GM06990 (cell line): ENCODE data around the gene HORMAD2.

Experiments used
- DNase-seq: peaks from one replicate; pipeline ENCODE4 v3.0.0-alpha.2; 2011; ENCODE audit not compliant: insufficient read length; ENCODE audit errors: extremely low read depth
- H3K27me3 ChIP-seq: replicated peaks from 2 replicates; pipeline ENCODE4 v1.6.0; 2011; ENCODE audit warnings: low read length; ENCODE audit not compliant: control insufficient read depth, insufficient read depth
- H3K36me3 ChIP-seq: 2 replicates; pipeline ENCODE4 v1.5.1; 2011; ENCODE audit warnings: low read length; ENCODE audit not compliant: control insufficient read depth, insufficient read depth
- H3K4me3 ChIP-seq: replicated peaks from 2 replicates; pipeline ENCODE4 v1.5.1; 2011; ENCODE audit warnings: low read depth, mild to moderate bottlenecking, control low read depth, low read length
- CTCF ChIP-seq: IDR thresholded peaks from 2 replicates; pipeline ENCODE4 v1.5.1; 2011; ENCODE audit warnings: low read length, control low read depth, mild to moderate bottlenecking, inconsistent platforms; ENCODE audit not compliant: insufficient read depth, poor library complexity, severe bottlenecking

HORMAD2 gene

GRCh38 chr22:30183271-30183670 is 103.0 kb downstream of the HORMAD2 start:
- no peak for DNase-seq
- H3K4me3 ChIP-seq, result no peak overlapping the region
- no peaks in the 10 kb centered on the region for H3K36me3 ChIP-seq
- H3K27me3 ChIP-seq, result no peaks in the 10 kb centered on the region
- TF ChIP-seq CTCF, result no peak

- H3K36me3 ChIP-seq, result no peaks in the 10 kb centered on the region
- no peak for DNase-seq
- no peaks in the 10 kb centered on the region for H3K27me3 ChIP-seq
- TF ChIP-seq CTCF, result no peak
- no peak overlapping the region for H3K4me3 ChIP-seq
These were observed 103.6 kb downstream of the HORMAD2 start for GRCh38 chr22:30183861-30184278.

- no peaks in the 10 kb centered on the region for H3K36me3 ChIP-seq
- TF ChIP-seq CTCF, result no peak
- no peaks in the 10 kb centered on the region for H3K27me3 ChIP-seq
- DNase-seq, result no peak
- H3K4me3 ChIP-seq, result no peak overlapping the region
These were observed 104.9 kb downstream of the HORMAD2 start for GRCh38 chr22:30185129-30185528.

GRCh38 chr22:30185549-30185948 is 105.3 kb downstream of the HORMAD2 start:
- Histone ChIP-seq H3K4me3 (no peak overlapping the region), H3K36me3 (no peaks in the 10 kb centered on the region), H3K27me3 (no peaks in the 10 kb centered on the region)
- TF ChIP-seq CTCF, result no peak
- no peak for DNase-seq

- H3K36me3 ChIP-seq, result no peaks in the 10 kb centered on the region
- TF ChIP-seq CTCF, result no peak
- H3K4me3 ChIP-seq, result no peak overlapping the region
- DNase-seq, result no peak
- no peaks in the 10 kb centered on the region for H3K27me3 ChIP-seq
These were observed 105.8 kb downstream of the HORMAD2 start for GRCh38 chr22:30186041-30186440.

- Histone ChIP-seq H3K4me3 (no peak overlapping the region), H3K36me3 (no peaks in the 10 kb centered on the region), H3K27me3 (no peaks in the 10 kb centered on the region)
- TF ChIP-seq CTCF, result no peak
- no peak for DNase-seq
These were observed 106.2 kb downstream of the HORMAD2 start for GRCh38 chr22:30186510-30186909.
